ENCODE data around the gene SCARF2.

Gene SCARF2

DNA sequence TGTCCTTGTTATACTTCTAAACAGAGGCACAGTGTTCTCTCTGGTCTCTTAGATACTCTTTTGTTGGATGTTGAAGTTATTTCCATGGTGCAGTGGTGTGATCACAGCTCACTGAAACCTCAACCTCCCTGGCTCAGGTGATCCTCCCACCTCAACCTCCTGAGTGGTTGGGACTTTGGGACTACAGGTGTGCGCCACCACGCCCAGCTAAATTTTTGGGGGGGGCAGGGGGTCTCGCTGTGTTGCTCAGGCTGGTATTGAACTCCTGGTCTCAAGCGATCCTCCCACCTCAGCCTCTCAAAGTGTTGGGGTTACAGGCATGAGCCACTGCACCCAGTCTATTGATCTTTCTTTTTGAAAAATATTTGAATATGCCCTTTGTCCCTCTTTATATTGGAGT is 28.7 kb downstream of the SCARF2 start:
- DNase-seq (ENCODE audit: low read depth) = no peak

GRCh38 chr22:20407829-20408228 is 29.8 kb downstream of the SCARF2 start:
- DNase-seq (ENCODE audit: low read depth) = no peak

- DNase-seq (ENCODE audit: low read depth) = no peak
Observed at GRCh38 chr22:20406686-20407408, 30.8 kb downstream of the SCARF2 start.

GRCh38 chr22:20405931-20406685 is 31.5 kb downstream of the SCARF2 start:
- DNase-seq (ENCODE audit: low read depth) = no peak

DNA sequence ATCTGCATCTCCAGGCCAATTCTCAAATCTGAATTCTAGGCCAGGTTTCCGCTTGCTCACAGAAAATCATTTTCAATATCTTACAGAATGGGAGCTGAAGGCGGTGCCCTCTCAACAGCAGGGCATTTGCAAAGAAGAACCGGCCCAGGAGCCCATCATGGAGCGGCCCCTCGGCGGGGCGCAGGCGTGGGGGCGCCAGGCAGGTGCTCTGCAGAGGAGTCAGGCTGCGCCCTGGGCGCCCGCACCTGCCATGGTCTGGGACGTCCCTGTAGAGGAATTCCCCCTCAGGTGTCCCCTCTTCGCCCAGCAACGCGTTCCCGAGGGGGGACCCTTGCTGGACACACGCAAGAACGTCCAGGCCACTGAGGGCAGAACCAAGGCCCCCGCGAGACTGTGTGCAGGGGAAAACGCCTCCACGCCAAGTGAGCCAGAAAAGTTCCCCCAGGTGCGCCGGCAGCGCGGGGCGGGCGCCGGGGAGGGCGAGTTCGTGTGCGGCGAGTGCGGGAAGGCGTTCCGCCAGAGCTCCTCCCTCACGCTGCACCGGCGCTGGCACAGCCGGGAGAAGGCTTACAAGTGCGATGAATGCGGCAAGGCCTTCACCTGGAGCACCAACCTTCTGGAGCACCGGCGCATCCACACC is 32.2 kb downstream of the SCARF2 start:
- DNase-seq (ENCODE audit: low read depth) = no peak

GRCh38 chr22:20404881-20405280 is 32.7 kb downstream of the SCARF2 start:
- no peak for DNase-seq (ENCODE audit: low read depth)

GRCh38 chr22:20403779-20404140 is 33.9 kb downstream of the SCARF2 start:
- DNase-seq (ENCODE audit: low read depth) = no peak

GRCh38 chr22:20402960-20403778 is 34.5 kb downstream of the SCARF2 start:
- DNase-seq (ENCODE audit: low read depth) = no peak

GRCh38 chr22:20401376-20402014 is 36.1 kb downstream of the SCARF2 start:
- no peak for DNase-seq (ENCODE audit: low read depth)

- DNase-seq (ENCODE audit: low read depth) = no peak
Observed at GRCh38 chr22:20400606-20401375, 36.8 kb downstream of the SCARF2 start.

DNA sequence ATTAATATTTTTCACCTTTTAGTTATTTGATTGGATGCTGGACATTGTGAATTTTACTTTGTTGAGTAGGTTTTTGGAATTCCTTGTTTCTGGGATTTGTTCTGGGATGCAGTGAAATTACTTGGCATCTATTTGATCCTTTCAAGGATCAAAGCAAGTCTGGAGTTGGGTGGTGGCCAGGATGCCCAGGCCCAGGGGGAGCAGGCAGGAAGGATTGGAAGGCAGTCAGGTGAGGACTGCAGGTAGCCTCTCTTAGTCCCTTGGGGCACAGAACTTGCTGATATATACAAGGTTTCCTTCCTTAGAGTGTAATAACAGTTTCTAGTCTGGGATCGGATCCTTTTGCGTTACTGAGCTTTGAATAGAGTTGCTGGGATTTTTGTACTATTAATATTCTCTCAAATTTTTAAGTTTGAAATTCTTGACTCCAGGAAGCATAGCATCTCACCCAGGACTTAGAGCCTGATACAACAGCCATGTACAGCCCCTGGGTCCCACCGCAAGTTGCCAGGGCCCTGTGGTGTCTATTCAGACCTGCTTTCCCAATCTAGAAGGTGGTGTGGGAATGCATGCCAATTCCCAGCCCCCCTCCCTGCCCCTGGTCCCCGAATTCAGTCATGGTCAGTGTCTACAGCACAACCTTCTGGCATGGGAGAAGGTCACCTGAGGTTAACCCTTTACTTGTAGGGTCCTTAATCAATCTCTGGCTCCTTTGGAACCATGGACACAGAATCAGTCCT is 37.6 kb downstream of the SCARF2 start:
- DNase-seq (ENCODE audit: low read depth) = no peak

GRCh38 chr22:20398420-20398819 is 39.2 kb downstream of the SCARF2 start:
- DNase-seq (ENCODE audit: low read depth) = no peak

GRCh38 chr22:20397498-20397897 is 40.1 kb downstream of the SCARF2 start:
- no peak for DNase-seq (ENCODE audit: low read depth)

DNA sequence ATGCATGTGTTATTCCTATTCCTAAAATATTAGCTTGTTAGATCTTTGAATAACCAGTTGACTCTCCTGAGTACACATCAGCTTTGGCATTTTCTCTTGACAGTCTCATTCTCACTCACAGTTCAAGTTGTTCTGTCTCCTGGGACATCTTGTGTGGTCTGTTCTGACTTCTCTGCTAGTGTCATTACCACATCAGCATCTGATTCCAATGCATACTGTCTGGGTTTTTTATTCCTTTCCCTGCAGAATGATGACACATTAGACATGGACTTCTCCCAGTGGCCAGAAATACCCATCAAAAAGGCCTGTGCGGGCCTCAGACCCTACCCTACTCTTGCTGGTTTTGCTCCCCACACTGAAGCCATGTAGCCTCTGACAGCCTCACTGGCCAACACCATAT is 41.0 kb downstream of the SCARF2 start:
- no peak for DNase-seq (ENCODE audit: low read depth)

- no peak for DNase-seq (ENCODE audit: low read depth)
Observed at GRCh38 chr22:20395907-20396287, 41.7 kb downstream of the SCARF2 start.

- DNase-seq (ENCODE audit: low read depth) = no peak
Observed at GRCh38 chr22:20395181-20395906, 42.3 kb downstream of the SCARF2 start.

- peak; percentile 72 for DNase-seq (ENCODE audit: low read depth)
Observed at GRCh38 chr22:20393705-20394476, 43.7 kb downstream of the SCARF2 start, which contains the start of gene ZNF74. Gene ZNF74 (plus strand): TSS chr22:20394151. CDS start chr22:20394629, 478 bp downstream.

- no peak for DNase-seq (ENCODE audit: low read depth)
Observed at GRCh38 chr22:20392983-20393704, 44.5 kb downstream of the SCARF2 start.
